ENCODE measurements around the gene ACOT8. TPM values are rescaled to one million over a fixed set of nuclear protein-coding genes. Genes with fewer than 3 reads are reported as not detected.
A peak's percentile ranks its signal among the peaks of the same experiment; 100 is the strongest.

ACOT8 gene
- total RNA-seq, 1 donor from 2014 or later: 27.3 TPM

DNA sequence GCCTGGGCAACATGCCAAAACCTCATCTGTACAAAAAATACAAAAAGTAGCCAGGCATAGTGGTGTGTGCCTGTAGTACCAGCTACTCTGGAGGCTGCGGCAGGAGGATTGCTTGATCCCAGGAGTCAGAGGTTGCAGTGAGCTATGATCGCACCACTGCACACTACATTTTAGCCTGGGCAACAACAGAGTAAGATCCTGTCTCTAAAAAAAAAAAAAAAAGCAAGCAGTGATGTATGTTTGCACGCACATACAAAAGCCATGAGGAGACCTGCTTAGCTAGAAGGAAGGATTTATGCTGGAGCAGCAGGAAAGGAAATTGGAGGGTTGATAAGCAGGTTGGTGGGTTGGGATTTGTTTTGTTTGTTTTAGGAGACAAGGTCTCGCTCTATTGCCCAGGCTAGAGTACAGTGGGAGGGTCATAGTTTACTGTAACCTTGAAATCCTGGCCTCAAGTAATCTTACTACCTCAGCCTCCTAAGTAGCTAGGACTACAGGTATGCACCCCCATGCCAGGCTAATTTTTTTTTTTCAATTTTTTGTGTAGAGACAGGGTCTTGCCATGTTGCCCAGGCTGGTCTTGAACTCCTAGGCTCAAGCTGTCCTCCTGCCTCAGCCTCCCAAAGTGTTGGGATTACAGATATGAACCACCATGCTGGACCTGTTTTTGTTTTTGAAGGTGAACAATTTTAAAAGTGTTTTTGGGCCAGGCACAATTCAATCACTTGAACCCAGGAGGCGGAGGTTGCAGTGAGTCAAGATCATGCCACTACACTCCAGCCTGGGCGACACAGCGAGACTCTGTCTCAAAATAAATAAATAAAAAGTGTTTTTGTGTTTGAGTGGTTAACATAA is 4.3 kb upstream of the ACOT8 start:
- TF ChIP-seq, protein P1, sequence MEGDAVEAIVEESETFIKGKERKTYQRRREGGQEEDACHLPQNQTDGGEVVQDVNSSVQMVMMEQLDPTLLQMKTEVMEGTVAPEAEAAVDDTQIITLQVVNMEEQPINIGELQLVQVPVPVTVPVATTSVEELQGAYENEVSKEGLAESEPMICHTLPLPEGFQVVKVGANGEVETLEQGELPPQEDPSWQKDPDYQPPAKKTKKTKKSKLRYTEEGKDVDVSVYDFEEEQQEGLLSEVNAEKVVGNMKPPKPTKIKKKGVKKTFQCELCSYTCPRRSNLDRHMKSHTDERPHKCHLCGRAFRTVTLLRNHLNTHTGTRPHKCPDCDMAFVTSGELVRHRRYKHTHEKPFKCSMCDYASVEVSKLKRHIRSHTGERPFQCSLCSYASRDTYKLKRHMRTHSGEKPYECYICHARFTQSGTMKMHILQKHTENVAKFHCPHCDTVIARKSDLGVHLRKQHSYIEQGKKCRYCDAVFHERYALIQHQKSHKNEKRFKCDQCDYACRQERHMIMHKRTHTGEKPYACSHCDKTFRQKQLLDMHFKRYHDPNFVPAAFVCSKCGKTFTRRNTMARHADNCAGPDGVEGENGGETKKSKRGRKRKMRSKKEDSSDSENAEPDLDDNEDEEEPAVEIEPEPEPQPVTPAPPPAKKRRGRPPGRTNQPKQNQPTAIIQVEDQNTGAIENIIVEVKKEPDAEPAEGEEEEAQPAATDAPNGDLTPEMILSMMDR (IDR thresholded peaks at IDR 0.05): no peak
- POLR2A ChIA-PET: interaction anchor here (0.6 to 1.1 kb wide), 3 partner anchors 12 to 483 kb away, joined by 3 read pairs; no protein-coding TSS in a partner anchor
- peaks cover 27% of the 10 kb centered on the region for H3K4me1 Mint-ChIP-seq
- no peak for DNase-seq
- no peaks in the 10 kb centered on the region for H3K9me3 Mint-ChIP-seq
- no peaks in the 10 kb centered on the region for H3K27me3 Mint-ChIP-seq
- CTCF ChIA-PET: no interaction called here
- no peak overlapping the region for H3K27ac Mint-ChIP-seq
- ATAC-seq (ENCODE audit: low read depth): no peak
- no peak overlapping the region for H3K4me3 Mint-ChIP-seq
- peaks cover 9% of the 10 kb centered on the region for H3K36me3 Mint-ChIP-seq (ENCODE audit: low read depth)
- intact Hi-C loops (cut with micrococcal nuclease): no loop called here

GRCh38 chr20:45860560-45861220 is 3.5 kb upstream of the ACOT8 start:
- H3K36me3 Mint-ChIP-seq (ENCODE audit: low read depth): peaks cover 9% of the 10 kb centered on the region
- H3K9me3 Mint-ChIP-seq: no peaks in the 10 kb centered on the region
- TF ChIP-seq, protein P1 (IDR thresholded peaks at IDR 0.05): no peak
- ChIA-PET POLR2A (interaction anchor here (1.3 kb wide), 1 partner anchor 74 kb away, joined by 3 read pairs; no protein-coding TSS in a partner anchor), CTCF (no interaction called here)
- no peaks in the 10 kb centered on the region for H3K27me3 Mint-ChIP-seq
- no peak overlapping the region for H3K4me3 Mint-ChIP-seq
- intact Hi-C loops (cut with micrococcal nuclease): no loop called here
- H3K27ac Mint-ChIP-seq: no peak overlapping the region
- peaks cover 35% of the 10 kb centered on the region for H3K4me1 Mint-ChIP-seq
- no peak for ATAC-seq (ENCODE audit: low read depth)
- DNase-seq: no peak

- H3K27me3 Mint-ChIP-seq: no peaks in the 10 kb centered on the region
- intact Hi-C loops (cut with micrococcal nuclease): no loop called here
- H3K4me3 Mint-ChIP-seq: no peak overlapping the region
- H3K36me3 Mint-ChIP-seq (ENCODE audit: low read depth): peaks cover 9% of the 10 kb centered on the region
- peaks cover 39% of the 10 kb centered on the region for H3K4me1 Mint-ChIP-seq
- TF ChIP-seq, protein P1 (IDR thresholded peaks at IDR 0.05): no peak
- DNase-seq (no peak), ATAC-seq (ENCODE audit: low read depth) (no peak)
- no peak overlapping the region for H3K27ac Mint-ChIP-seq
- ChIA-PET POLR2A (interaction anchor here (1.3 kb wide), 1 partner anchor 75 kb away, joined by 3 read pairs; no protein-coding TSS in a partner anchor), CTCF (no interaction called here)
- H3K9me3 Mint-ChIP-seq: no peaks in the 10 kb centered on the region
Measured at GRCh38 chr20:45859916-45860315, 2.7 kb upstream of the ACOT8 start.

- H3K9me3 Mint-ChIP-seq: no peaks in the 10 kb centered on the region
- peak overlapping the region; percentile 94 for H3K27ac Mint-ChIP-seq
- intact Hi-C loops (cut with micrococcal nuclease): loop anchor here (1.0 to 2.0 kb wide), 8 partner anchors 16 to 231 kb away; partner anchors contain the start of genes CTSA, NCOA5, NEURL2 and UBE2C
- peak overlapping the region; percentile 94 for H3K4me3 Mint-ChIP-seq
- TF ChIP-seq, protein P1 (IDR thresholded peaks at IDR 0.05): no peak
- peaks cover 48% of the 10 kb centered on the region for H3K4me1 Mint-ChIP-seq
- DNase-seq (no peak), ATAC-seq (ENCODE audit: low read depth) (peak; percentile 8)
- POLR2A ChIA-PET: interaction anchor here (0.6 to 2.6 kb wide), 10 partner anchors 20 to 506 kb away, joined by 3 to 39 read pairs (median 7); partner anchors contain the start of genes PCIF1, PLTP and ZSWIM1
- H3K36me3 Mint-ChIP-seq (ENCODE audit: low read depth): peaks cover 20% of the 10 kb centered on the region
- CTCF ChIA-PET: no interaction called here
- H3K27me3 Mint-ChIP-seq: no peaks in the 10 kb centered on the region
Measured at GRCh38 chr20:45857882-45858216, 657 bp upstream of the ACOT8 start.

DNA sequence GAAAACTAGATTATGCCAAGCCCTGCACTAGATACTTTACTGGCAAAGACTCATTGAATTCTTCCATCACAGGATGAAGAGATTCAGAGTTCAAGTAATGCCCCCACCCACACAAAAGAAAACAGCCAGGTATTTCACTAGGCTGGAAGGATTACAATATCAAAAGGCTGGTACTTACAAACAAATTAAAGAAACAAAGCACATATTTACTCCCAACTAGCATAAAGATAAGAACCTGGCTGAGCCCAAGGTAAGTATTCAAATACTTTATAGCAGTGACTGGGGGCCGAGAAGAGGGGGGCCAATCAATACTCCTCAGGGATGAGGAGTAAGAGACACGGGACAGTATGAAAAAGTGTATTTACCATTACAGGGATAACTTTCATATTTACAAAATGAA is 3.7 kb downstream of the ACOT8 start:
- ChIA-PET CTCF (no interaction called here), POLR2A (no interaction called here)
- no peak overlapping the region for H3K4me3 Mint-ChIP-seq
- ATAC-seq (ENCODE audit: low read depth) (no peak), DNase-seq (no peak)
- no peaks in the 10 kb centered on the region for H3K9me3 Mint-ChIP-seq
- H3K27me3 Mint-ChIP-seq: no peaks in the 10 kb centered on the region
- intact Hi-C loops (cut with micrococcal nuclease): no loop called here
- H3K4me1 Mint-ChIP-seq: peaks cover 38% of the 10 kb centered on the region
- H3K36me3 Mint-ChIP-seq (ENCODE audit: low read depth): peaks cover 44% of the 10 kb centered on the region
- TF ChIP-seq, protein P1 (IDR thresholded peaks at IDR 0.05): no peak
- H3K27ac Mint-ChIP-seq: no peak overlapping the region
